GM19455 (cell line): ENCODE measurements around the gene COG5.

ENCODE experiments used
- ATAC-seq: cut with Tn5 transposase; IDR thresholded peaks from one replicate; pipeline ENCODE4 v1.9.1; 2021; ENCODE audit not compliant: unreplicated experiment

COG5 gene

GRCh38 chr7:107338080-107338479 lies 225.6 kb downstream of the COG5 start:
- ATAC-seq = no peak

DNA sequence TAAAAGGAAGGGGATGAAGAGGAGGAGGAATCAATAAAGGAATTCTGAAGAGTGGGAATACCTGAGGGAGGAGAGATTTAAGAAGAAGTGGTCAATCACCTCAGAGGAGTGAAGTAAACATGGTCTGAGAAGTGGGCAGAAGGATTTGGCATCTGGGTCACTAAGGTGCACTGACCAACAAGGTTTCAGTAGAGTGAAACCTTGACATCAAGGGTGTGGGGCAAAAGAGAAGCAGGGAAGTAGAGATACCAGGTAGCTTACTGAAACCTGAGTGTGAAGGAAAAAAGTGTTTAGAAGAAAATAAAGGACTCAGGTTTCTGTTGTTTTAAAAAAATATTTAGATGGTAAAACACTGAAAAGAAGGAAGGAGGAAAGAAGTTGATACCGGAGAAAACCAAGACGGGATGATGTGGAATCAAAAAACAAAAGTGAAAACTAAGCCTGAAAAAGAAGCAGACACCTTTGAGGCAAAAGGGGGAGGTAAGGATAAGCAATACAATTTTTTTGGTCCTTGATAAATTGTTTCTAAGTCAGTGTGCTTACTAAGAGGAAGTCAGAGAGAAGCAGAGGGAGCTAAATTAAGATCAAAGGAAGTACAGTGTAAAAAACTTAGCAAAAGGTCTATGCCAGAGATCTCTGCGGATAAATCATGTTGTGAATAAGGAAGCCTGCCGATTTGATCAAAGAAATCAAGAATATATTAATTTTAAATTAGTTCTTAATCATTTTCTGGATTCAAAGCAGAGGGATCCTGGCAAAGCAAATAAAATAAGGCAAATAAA lies 231.0 kb downstream of the COG5 start:
- ATAC-seq = no peak

DNA sequence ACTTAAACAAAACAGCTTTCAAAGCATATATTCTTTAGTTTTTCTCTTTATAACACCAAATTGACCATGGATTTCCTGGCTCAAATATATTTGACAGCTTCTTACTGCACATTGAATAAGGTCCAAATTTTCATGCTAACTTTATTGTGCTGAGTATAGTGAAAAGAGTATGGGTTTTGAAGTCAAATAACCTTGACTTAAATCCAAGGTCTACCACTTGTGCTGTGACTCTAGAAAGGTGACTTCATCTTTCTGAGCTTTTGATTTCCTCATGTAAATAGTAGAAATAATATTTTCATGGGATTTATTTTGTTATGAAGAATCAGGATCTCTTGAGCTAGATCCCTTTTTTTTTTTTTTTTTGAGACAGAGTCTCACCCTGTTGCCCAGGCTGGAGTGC lies 233.2 kb downstream of the COG5 start:
- ATAC-seq = no peak

- ATAC-seq = no peak
These were observed 235.6 kb downstream of the COG5 start for GRCh38 chr7:107327986-107328569.

GRCh38 chr7:107326061-107326460 lies 237.7 kb downstream of the COG5 start:
- no peak for ATAC-seq

- ATAC-seq = no peak
These were observed 241.7 kb downstream of the COG5 start for GRCh38 chr7:107322015-107322414.

GRCh38 chr7:107321611-107322010 lies 242.1 kb downstream of the COG5 start:
- ATAC-seq = no peak

DNA sequence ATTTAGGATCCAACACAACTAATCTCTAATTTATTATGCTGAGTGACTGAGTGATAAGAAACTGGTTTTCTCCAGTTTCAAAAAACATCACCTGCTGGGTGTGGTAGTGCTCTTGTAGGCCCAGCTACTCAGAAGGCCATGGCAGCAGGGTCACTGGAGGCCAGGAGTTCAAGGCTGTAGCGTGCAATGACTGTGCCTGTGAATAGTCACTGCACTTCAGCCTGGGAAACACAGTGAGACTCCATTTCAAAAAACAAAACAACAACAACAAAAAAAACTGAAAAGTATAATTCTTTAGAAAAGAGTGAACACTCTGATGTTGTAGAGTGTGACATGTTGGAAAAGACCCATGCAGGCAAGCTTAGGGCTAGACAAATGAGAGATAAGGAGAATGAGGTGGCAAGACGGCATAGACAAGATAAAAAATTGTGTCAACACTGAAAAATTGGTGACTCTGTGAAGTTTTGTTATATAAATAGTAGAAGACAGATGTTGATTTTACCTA lies 243.9 kb downstream of the COG5 start:
- ATAC-seq = no peak

GRCh38 chr7:107318523-107319160 lies 245.1 kb downstream of the COG5 start:
- ATAC-seq = no peak

GRCh38 chr7:107315716-107316220 lies 248.0 kb downstream of the COG5 start:
- no peak for ATAC-seq

DNA sequence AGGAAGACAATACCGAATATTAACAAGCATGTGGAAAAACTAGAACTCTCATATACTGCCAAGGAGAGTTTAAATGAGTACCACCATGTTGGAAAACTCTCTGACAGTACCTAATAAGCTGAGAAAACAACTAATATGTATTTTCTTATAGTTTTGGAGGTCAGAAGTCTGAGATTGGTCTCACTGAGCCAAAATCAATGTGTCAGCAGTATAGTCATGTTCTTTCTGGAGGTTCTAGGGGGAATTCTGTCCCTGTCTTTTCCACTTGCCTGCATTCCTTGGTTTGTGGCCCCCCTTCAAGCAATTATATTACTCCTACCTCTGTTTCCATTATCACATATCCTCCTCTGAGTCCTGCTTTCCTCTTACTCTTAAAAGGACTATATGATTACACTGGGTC lies 250.4 kb downstream of the COG5 start:
- ATAC-seq = no peak

GRCh38 chr7:107312418-107312817 lies 251.3 kb downstream of the COG5 start:
- ATAC-seq = no peak

DNA sequence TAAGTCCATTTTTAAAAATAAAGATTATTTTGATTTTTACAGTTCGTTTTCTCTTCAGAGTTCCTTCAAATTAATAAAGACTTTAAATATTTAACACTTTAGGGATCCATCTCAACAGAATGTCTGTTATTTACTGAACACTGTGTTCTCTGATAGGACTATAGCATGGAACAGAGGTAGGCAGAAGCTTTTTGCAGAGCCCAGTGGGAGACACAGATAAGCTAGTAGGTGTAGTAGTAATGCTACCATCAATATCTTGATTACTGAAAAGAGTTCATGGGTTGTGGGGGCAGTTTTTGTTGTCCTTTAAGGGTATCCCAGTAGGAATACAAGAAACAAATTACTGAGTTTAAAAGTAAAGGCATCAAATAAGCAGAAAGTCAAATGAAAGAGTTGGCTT lies 254.4 kb downstream of the COG5 start:
- ATAC-seq = no peak

- no peak for ATAC-seq
These were observed 259.1 kb downstream of the COG5 start for GRCh38 chr7:107304636-107305035.

DNA sequence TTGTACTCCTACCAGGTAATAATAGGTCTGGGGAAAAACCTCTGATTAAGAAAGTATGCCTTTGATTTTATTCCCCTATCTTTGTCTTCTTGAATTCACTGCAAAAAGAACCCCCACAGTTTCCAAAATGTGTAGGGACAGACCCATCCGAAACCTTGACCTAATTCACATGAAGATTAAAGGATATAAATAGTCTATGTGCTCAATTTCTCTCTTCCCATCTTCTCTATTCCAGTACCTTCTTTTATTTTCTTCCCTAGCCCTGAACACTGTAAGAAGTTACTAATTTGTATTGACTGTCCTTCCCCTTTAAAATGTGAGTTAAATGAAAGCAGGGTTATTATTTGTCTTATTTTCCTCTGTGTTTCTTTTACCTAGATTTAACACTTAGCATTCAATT lies 259.7 kb downstream of the COG5 start:
- no peak for ATAC-seq

DNA sequence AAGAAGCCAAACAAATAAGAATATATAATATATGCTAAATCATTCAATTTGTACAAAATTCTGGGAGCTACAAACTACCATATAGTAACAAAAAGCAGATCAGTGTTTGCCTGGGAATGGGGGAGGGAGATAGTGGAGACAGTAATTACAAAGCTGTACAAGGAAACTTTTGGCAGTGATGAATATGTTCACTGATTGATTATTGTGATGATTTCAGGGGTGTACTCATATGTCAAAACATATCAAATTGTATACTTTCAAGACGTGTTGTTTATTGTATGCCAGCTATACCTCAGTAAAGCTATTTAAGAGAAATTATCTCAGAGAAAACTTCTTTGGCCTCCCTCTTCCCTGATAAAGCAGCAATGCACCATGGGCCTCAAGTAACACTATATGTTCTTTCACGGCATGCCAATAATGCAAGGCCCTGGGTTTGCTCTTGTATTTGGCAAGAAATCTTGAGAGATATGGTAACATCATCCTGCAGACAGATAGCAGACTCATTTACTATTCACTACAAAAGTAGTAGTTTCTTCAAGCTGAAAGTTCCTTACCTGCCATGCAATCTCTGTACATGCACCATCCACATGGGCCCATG lies 261.4 kb downstream of the COG5 start:
- ATAC-seq = no peak

- ATAC-seq = no peak
These were observed 269.5 kb downstream of the COG5 start for GRCh38 chr7:107294182-107294581.

- no peak for ATAC-seq
These were observed 271.1 kb downstream of the COG5 start for GRCh38 chr7:107292591-107292990.

- no peak for ATAC-seq
These were observed 272.3 kb downstream of the COG5 start for GRCh38 chr7:107291434-107291833.

DNA sequence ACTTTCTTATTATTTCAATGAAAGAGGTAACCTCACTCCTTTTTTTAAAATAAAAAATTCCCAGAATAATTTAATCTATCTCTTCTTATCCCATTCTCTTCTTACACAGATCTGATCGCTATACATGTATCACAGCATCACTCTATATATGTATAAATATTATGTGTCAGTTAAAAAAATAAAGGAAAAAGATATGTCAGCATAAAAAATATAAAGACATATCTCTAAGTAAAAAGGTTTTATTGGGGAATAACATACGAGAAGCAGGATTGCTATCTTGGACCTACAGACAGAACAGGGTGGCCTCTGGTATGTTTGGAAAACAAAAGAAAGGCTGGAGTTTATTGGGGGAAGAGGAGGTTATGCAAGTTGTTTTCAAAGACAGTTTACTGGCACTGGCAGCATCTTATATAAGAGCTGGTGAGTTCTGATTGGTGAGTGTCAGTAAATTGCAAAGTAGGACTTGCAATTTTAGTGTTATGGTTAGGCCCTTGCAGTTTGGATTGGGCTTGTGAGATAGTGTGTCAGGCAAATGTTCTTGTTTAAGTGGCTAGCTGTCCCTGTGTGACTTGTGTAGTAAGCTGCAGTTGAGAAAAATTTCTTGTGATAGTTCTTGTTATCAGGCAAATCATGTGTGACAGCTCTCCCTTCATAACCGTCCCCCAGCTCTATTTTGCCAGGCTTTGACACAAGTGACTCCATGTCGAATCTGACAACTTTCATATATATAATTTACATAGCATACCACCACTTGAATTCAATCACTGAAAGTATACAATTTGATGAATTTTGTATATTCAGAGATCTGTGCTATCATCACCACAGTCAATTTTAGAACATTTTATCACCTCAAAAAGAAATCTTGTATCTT lies 276.7 kb downstream of the COG5 start:
- no peak for ATAC-seq
